ENCODE results near the gene ANLN. TPM values are rescaled to one million over a fixed set of nuclear protein-coding genes. Genes with fewer than 3 reads are reported as not detected.

ANLN gene
- total and polyA plus RNA-seq, 12 donors: 0.20 to 25.5 (median 2.4) TPM

- intact Hi-C loops (cut with DNase I): no loop called here
- no peak overlapping the region for H3K4me3 ChIP-seq
- no peaks in the 10 kb centered on the region for H3K9me3 ChIP-seq (replicated peaks in 1 of 3)
- DNase-seq: no peak
- WGBS, 4 donors: 95 to 100% (median 97%) methylated on average over 1 of the region's 1 CpG
- H3K27me3 ChIP-seq: no peaks in the 10 kb centered on the region
- H3K4me1 ChIP-seq (replicated peaks in 1 of 2): no peaks in the 10 kb centered on the region
- H3K27ac ChIP-seq: no peak overlapping the region
- TF ChIP-seq POLR2A (IDR thresholded peaks at IDR 0.05) (no peak), CTCF (IDR thresholded peaks at IDR 0.05) (no peak)
- H3K36me3 ChIP-seq (replicated peaks in 1 of 2): no peaks in the 10 kb centered on the region
Observed at GRCh38 chr7:36409180-36409579, 19.5 kb downstream of the ANLN start.

GRCh38 chr7:36415144-36415543 is 25.5 kb downstream of the ANLN start:
- Histone ChIP-seq H3K27me3 (no peaks in the 10 kb centered on the region), H3K4me1 (replicated peaks in 1 of 2) (no peaks in the 10 kb centered on the region), H3K9me3 (replicated peaks in 1 of 3) (no peaks in the 10 kb centered on the region), H3K4me3 (no peak overlapping the region), H3K36me3 (replicated peaks in 1 of 2) (no peaks in the 10 kb centered on the region), H3K27ac (no peak overlapping the region)
- no peak for DNase-seq
- TF ChIP-seq POLR2A (IDR thresholded peaks at IDR 0.05) (no peak), CTCF (IDR thresholded peaks at IDR 0.05) (no peak)
- intact Hi-C loops (cut with DNase I): no loop called here
- 83 to 89% (median 84%) methylated on average over 2 of the region's 2 CpGs for WGBS, 4 donors

GRCh38 chr7:36416251-36416650 is 26.6 kb downstream of the ANLN start:
- H3K27me3 ChIP-seq: no peaks in the 10 kb centered on the region
- no peak for TF ChIP-seq POLR2A (IDR thresholded peaks at IDR 0.05)
- TF ChIP-seq CTCF (IDR thresholded peaks at IDR 0.05): no peak
- H3K4me3 ChIP-seq: no peak overlapping the region
- H3K4me1 ChIP-seq (replicated peaks in 1 of 2): no peaks in the 10 kb centered on the region
- H3K36me3 ChIP-seq (replicated peaks in 1 of 2): no peaks in the 10 kb centered on the region
- H3K9me3 ChIP-seq (replicated peaks in 1 of 3): no peaks in the 10 kb centered on the region
- intact Hi-C loops (cut with DNase I): no loop called here
- no peak overlapping the region for H3K27ac ChIP-seq
- 96 to 99% (median 99%) methylated on average over 3 of the region's 3 CpGs for WGBS, 4 donors
- no peak for DNase-seq

- intact Hi-C loops (cut with DNase I): no loop called here
- no peak overlapping the region for H3K27ac ChIP-seq
- no peaks in the 10 kb centered on the region for H3K27me3 ChIP-seq
- TF ChIP-seq POLR2A (IDR thresholded peaks at IDR 0.05) (no peak), CTCF (IDR thresholded peaks at IDR 0.05) (no peak)
- H3K4me1 ChIP-seq (replicated peaks in 1 of 2): no peaks in the 10 kb centered on the region
- 94 to 96% (median 95%) methylated on average over 3 of the region's 3 CpGs for WGBS, 4 donors
- H3K36me3 ChIP-seq (replicated peaks in 1 of 2): no peaks in the 10 kb centered on the region
- no peak overlapping the region for H3K4me3 ChIP-seq
- DNase-seq: no peak
- no peaks in the 10 kb centered on the region for H3K9me3 ChIP-seq (replicated peaks in 1 of 3)
Observed at GRCh38 chr7:36420307-36420706, 30.6 kb downstream of the ANLN start.
